ENCODE measurements around the gene TMEM86A.
"Not testable (repeated sequence)": the region's sequence is repeated elsewhere in the genome, so short reads cannot be mapped to it uniquely, and the experiment has no call there.

The TMEM86A gene

DNA sequence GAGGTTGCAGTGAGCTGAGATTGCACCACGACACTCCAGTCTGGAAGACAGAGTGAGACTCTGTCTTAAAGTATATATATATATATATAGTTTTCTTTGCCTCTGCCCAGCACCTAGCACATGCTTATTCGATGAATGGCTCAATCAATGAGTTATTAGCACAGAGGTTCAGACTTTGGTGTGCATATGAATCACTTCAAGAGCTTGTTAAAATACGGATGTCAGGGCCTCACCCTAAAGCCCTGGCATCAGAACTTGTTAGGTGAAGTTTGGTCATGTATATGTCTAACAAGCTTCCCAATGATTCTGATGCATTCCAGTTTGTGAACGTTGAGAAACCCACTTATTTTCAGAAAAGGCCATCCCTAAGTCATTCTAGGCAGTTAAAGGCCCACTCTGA, 21.8 kb upstream of the TMEM86A start:
- no peaks in the 10 kb centered on the region for H3K79me2 ChIP-seq (ENCODE audit: insufficient read depth, low read depth)
- TF ChIP-seq, protein P1, sequence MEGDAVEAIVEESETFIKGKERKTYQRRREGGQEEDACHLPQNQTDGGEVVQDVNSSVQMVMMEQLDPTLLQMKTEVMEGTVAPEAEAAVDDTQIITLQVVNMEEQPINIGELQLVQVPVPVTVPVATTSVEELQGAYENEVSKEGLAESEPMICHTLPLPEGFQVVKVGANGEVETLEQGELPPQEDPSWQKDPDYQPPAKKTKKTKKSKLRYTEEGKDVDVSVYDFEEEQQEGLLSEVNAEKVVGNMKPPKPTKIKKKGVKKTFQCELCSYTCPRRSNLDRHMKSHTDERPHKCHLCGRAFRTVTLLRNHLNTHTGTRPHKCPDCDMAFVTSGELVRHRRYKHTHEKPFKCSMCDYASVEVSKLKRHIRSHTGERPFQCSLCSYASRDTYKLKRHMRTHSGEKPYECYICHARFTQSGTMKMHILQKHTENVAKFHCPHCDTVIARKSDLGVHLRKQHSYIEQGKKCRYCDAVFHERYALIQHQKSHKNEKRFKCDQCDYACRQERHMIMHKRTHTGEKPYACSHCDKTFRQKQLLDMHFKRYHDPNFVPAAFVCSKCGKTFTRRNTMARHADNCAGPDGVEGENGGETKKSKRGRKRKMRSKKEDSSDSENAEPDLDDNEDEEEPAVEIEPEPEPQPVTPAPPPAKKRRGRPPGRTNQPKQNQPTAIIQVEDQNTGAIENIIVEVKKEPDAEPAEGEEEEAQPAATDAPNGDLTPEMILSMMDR (conservative IDR thresholded peaks at IDR 0.05; ENCODE audit: low read depth, low read length): no peak
- H3K36me3 ChIP-seq (ENCODE audit: insufficient read depth): no peaks in the 10 kb centered on the region
- no peaks in the 10 kb centered on the region for H3K27me3 ChIP-seq (ENCODE audit: insufficient read depth, low read depth)
- H3K4me1 ChIP-seq (ENCODE audit: low read depth, poor library complexity, severe bottlenecking): no peaks in the 10 kb centered on the region
- no peak overlapping the region for H2AFZ ChIP-seq (ENCODE audit: low read depth)
- H3K4me3 ChIP-seq (IDR thresholded peaks at IDR 0.05; ENCODE audit: insufficient read depth, low read depth, low read length): no peak overlapping the region
- no peaks in the 10 kb centered on the region for H4K20me1 ChIP-seq (ENCODE audit: insufficient read depth)
- no peak overlapping the region for H3K9ac ChIP-seq
- no peak overlapping the region for H3K27ac ChIP-seq
- H3K4me2 ChIP-seq: no peak overlapping the region

- no peaks in the 10 kb centered on the region for H3K4me1 ChIP-seq (ENCODE audit: low read depth, poor library complexity, severe bottlenecking)
- no peak overlapping the region for H3K4me3 ChIP-seq (IDR thresholded peaks at IDR 0.05; ENCODE audit: insufficient read depth, low read depth, low read length)
- TF ChIP-seq, protein P1 (conservative IDR thresholded peaks at IDR 0.05; ENCODE audit: low read depth, low read length): no peak
- H3K27ac ChIP-seq: no peak overlapping the region
- no peaks in the 10 kb centered on the region for H3K27me3 ChIP-seq (ENCODE audit: insufficient read depth, low read depth)
- H2AFZ ChIP-seq (ENCODE audit: low read depth): no peak overlapping the region
- H3K36me3 ChIP-seq (ENCODE audit: insufficient read depth): no peaks in the 10 kb centered on the region
- H3K4me2 ChIP-seq: no peak overlapping the region
- no peaks in the 10 kb centered on the region for H3K79me2 ChIP-seq (ENCODE audit: insufficient read depth, low read depth)
- H4K20me1 ChIP-seq (ENCODE audit: insufficient read depth): no peaks in the 10 kb centered on the region
- H3K9ac ChIP-seq: no peak overlapping the region
Measured at GRCh38 chr11:18677560-18677959, 21.0 kb upstream of the TMEM86A start.

GRCh38 chr11:18681949-18682348, 16.6 kb upstream of the TMEM86A start:
- not testable (repeated sequence) for H2AFZ ChIP-seq (ENCODE audit: low read depth); H3K27me3 ChIP-seq (ENCODE audit: insufficient read depth, low read depth); H3K9ac ChIP-seq; H3K4me1 ChIP-seq (ENCODE audit: low read depth, poor library complexity, severe bottlenecking); H3K4me3 ChIP-seq (IDR thresholded peaks at IDR 0.05; ENCODE audit: insufficient read depth, low read depth, low read length); H3K79me2 ChIP-seq (ENCODE audit: insufficient read depth, low read depth); H3K36me3 ChIP-seq (ENCODE audit: insufficient read depth); H4K20me1 ChIP-seq (ENCODE audit: insufficient read depth); H3K4me2 ChIP-seq; H3K27ac ChIP-seq

- Histone ChIP-seq H3K27ac (no peak overlapping the region), H3K4me1 (ENCODE audit: low read depth, poor library complexity, severe bottlenecking) (no peaks in the 10 kb centered on the region), H3K27me3 (ENCODE audit: insufficient read depth, low read depth) (no peaks in the 10 kb centered on the region), H3K36me3 (ENCODE audit: insufficient read depth) (no peaks in the 10 kb centered on the region), H3K4me3 (IDR thresholded peaks at IDR 0.05; ENCODE audit: insufficient read depth, low read depth, low read length) (no peak overlapping the region), H3K9ac (no peak overlapping the region), H3K79me2 (ENCODE audit: insufficient read depth, low read depth) (no peaks in the 10 kb centered on the region), H4K20me1 (ENCODE audit: insufficient read depth) (no peaks in the 10 kb centered on the region), H3K4me2 (no peak overlapping the region), H2AFZ (ENCODE audit: low read depth) (no peak overlapping the region)
- TF ChIP-seq, protein P1 (conservative IDR thresholded peaks at IDR 0.05; ENCODE audit: low read depth, low read length): no peak
Measured at GRCh38 chr11:18682466-18682865, 16.1 kb upstream of the TMEM86A start.

DNA sequence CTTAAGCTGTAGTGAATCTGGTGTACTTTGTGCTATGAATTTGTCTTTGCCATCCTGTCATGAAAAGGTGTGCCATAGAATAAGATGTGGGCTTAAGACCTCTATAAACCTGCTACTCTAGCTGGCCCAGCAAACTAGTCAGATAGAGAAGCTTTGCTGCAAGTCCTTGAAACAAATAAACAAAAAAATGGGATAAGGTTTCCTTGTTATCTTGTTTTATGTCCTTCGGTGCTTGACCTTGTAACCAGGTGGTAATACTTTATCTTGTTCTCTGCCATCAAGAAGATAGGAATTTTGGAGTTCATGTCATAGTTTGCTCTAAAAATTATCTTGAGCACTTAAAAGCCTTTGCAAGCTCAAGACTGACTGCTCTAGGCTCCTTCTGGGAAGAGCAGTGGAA, 14.3 kb upstream of the TMEM86A start:
- TF ChIP-seq, protein P1 (conservative IDR thresholded peaks at IDR 0.05; ENCODE audit: low read depth, low read length): no peak
- no peaks in the 10 kb centered on the region for H3K27me3 ChIP-seq (ENCODE audit: insufficient read depth, low read depth)
- no peak overlapping the region for H3K27ac ChIP-seq
- no peak overlapping the region for H2AFZ ChIP-seq (ENCODE audit: low read depth)
- H3K4me2 ChIP-seq: no peak overlapping the region
- H4K20me1 ChIP-seq (ENCODE audit: insufficient read depth): no peaks in the 10 kb centered on the region
- no peak overlapping the region for H3K9ac ChIP-seq
- H3K4me3 ChIP-seq (IDR thresholded peaks at IDR 0.05; ENCODE audit: insufficient read depth, low read depth, low read length): no peak overlapping the region
- H3K36me3 ChIP-seq (ENCODE audit: insufficient read depth): no peaks in the 10 kb centered on the region
- no peaks in the 10 kb centered on the region for H3K4me1 ChIP-seq (ENCODE audit: low read depth, poor library complexity, severe bottlenecking)
- no peaks in the 10 kb centered on the region for H3K79me2 ChIP-seq (ENCODE audit: insufficient read depth, low read depth)

DNA sequence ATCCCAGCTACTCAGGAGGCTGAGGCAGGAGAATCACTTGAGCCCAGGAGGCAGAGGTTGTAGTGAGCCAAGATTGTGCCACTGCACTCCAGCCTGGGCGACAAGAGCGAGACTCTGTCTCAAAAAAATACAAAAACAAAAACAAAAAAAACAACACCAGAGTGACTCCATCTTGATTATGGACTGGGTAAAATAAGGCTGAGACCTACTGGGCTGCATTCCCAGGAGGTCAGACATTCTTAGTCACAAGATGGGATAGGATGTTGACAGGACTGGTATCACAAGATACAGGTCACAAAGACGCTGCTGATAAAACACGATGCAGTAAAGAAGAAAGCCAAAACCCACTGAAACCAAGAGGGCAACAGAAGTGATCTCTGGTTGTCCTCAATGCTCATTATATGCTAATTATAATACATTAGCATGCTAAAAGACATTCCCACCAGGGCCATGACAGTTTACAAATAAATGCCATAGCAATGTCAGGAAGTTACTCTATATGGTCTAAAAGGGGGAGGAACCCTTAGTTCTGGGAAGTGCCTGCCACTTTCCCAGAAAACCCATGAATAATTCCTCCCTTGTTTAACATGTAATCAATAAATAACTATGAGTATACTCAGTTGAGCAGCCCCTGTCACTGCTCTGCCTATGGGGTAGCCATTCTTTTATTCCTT, 7.0 kb upstream of the TMEM86A start:
- not testable (repeated sequence) for H3K4me2 ChIP-seq; H3K27ac ChIP-seq; H3K79me2 ChIP-seq (ENCODE audit: insufficient read depth, low read depth); H4K20me1 ChIP-seq (ENCODE audit: insufficient read depth); H2AFZ ChIP-seq (ENCODE audit: low read depth); H3K27me3 ChIP-seq (ENCODE audit: insufficient read depth, low read depth); H3K36me3 ChIP-seq (ENCODE audit: insufficient read depth); H3K4me3 ChIP-seq (IDR thresholded peaks at IDR 0.05; ENCODE audit: insufficient read depth, low read depth, low read length); H3K9ac ChIP-seq
- H3K4me1 ChIP-seq (ENCODE audit: low read depth, poor library complexity, severe bottlenecking): peaks cover 23% of the 10 kb centered on the region
